ENCODE data around the gene TBC1D4. TPM values are rescaled to one million over a fixed set of nuclear protein-coding genes. Genes with fewer than 3 reads are reported as not detected.

Gene TBC1D4
- total RNA-seq, 1 experiment from 2014 or later = 15.4 TPM

DNA sequence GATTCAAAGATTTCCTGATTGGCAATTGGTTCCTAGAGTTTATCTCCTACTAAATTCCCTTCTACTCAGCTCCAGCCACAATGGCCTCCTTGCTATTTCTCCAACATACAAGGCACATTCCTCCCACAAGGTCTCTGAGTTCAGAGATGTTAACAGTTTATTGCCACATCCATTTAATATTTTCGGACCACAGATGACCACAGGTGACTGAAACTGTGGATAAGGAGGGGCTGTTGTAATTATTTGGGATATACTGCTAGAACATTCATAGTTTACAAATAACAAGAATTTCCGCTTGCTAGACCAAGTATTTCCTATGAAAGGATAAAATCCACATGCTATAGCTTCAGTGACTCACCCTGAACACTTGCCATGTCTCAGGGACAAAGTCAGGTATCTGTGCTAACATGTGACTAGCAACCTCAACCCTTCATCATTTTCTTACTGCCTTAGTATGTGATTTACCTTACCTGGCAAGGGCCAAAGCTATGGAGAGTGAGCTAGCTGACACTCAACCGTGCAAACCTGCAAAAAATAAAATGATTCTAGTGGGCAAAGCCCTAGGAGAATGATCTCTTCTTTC is 117.7 kb downstream of the TBC1D4 start:
- Mint-ChIP-seq H3K4me3 (ENCODE audit: low read depth, unreplicated experiment) (no peak overlapping the region), H3K27me3 (ENCODE audit: unreplicated experiment) (no peaks in the 10 kb centered on the region), H3K4me1 (ENCODE audit: low read depth, unreplicated experiment) (no peaks in the 10 kb centered on the region), H3K27ac (ENCODE audit: unreplicated experiment) (no peak overlapping the region), H3K9me3 (ENCODE audit: low read depth, unreplicated experiment) (no peaks in the 10 kb centered on the region), H3K36me3 (ENCODE audit: insufficient read depth, unreplicated experiment) (no peaks in the 10 kb centered on the region)
- TF ChIP-seq, protein P1, sequence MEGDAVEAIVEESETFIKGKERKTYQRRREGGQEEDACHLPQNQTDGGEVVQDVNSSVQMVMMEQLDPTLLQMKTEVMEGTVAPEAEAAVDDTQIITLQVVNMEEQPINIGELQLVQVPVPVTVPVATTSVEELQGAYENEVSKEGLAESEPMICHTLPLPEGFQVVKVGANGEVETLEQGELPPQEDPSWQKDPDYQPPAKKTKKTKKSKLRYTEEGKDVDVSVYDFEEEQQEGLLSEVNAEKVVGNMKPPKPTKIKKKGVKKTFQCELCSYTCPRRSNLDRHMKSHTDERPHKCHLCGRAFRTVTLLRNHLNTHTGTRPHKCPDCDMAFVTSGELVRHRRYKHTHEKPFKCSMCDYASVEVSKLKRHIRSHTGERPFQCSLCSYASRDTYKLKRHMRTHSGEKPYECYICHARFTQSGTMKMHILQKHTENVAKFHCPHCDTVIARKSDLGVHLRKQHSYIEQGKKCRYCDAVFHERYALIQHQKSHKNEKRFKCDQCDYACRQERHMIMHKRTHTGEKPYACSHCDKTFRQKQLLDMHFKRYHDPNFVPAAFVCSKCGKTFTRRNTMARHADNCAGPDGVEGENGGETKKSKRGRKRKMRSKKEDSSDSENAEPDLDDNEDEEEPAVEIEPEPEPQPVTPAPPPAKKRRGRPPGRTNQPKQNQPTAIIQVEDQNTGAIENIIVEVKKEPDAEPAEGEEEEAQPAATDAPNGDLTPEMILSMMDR (IDR thresholded peaks at IDR 0.05; ENCODE audit: unreplicated experiment) = no peak
- CTCF ChIA-PET = no interaction called here
- no peak for DNase-seq
- no TSS peak for BruUV-seq (replicated peaks)
- intact Hi-C loops (cut with micrococcal nuclease; ENCODE audit: unreplicated experiment) = no loop called here

DNA sequence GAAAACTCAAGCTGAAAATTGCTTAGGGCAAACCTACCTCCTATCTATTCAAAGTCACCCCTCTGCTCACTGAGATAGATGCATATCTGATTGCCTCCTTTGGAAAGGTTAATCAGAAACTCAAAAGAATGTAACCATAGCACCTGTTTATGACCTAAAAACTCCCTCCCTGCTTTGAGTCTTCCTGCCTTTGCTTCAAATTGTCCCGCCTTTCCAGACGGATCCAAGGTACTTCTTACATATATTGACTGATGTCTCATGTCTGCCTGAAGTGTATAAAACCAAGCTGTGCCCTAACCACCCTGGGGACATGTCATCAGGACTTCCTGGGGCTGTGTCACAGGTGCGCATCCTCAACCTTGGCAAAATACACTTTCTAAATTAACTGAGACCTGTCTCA is 118.6 kb downstream of the TBC1D4 start:
- TF ChIP-seq, protein P1 (IDR thresholded peaks at IDR 0.05; ENCODE audit: unreplicated experiment) = no peak
- H3K4me3 Mint-ChIP-seq (ENCODE audit: low read depth, unreplicated experiment) = no peak overlapping the region
- H3K4me1 Mint-ChIP-seq (ENCODE audit: low read depth, unreplicated experiment) = no peaks in the 10 kb centered on the region
- CTCF ChIA-PET = no interaction called here
- DNase-seq = no peak
- H3K27ac Mint-ChIP-seq (ENCODE audit: unreplicated experiment) = no peak overlapping the region
- no peaks in the 10 kb centered on the region for H3K36me3 Mint-ChIP-seq (ENCODE audit: insufficient read depth, unreplicated experiment)
- intact Hi-C loops (cut with micrococcal nuclease; ENCODE audit: unreplicated experiment) = no loop called here
- H3K9me3 Mint-ChIP-seq (ENCODE audit: low read depth, unreplicated experiment) = no peaks in the 10 kb centered on the region
- H3K27me3 Mint-ChIP-seq (ENCODE audit: unreplicated experiment) = no peaks in the 10 kb centered on the region
- no TSS peak for BruUV-seq (replicated peaks)

DNA sequence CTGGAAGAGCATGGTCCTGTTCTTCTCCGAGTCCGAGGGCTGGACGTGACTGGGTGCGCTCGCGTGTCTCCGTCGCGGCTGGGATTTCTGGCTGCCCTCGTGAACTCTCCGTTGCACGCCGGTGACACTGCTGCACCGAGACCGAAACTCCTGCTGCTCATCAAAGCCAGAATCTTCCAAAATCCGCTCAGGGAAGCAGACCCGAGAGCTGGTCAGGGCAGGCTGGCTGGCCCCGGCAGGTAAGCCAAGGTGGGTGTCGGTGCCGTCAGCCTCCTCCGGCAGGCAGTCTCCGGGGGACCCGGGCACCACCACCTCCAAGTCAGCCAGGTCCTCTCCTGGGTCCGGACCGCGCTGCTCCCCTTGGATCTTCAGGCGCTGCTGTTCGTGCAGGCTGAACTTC is 119.9 kb downstream of the TBC1D4 start:
- Mint-ChIP-seq H3K36me3 (ENCODE audit: insufficient read depth, unreplicated experiment) (no peaks in the 10 kb centered on the region), H3K4me1 (ENCODE audit: low read depth, unreplicated experiment) (no peaks in the 10 kb centered on the region)
- intact Hi-C loops (cut with micrococcal nuclease; ENCODE audit: unreplicated experiment) = no loop called here

GRCh38 chr13:75360170-75360569 is 121.8 kb downstream of the TBC1D4 start:
- Mint-ChIP-seq H3K4me3 (ENCODE audit: low read depth, unreplicated experiment) (no peak overlapping the region), H3K9me3 (ENCODE audit: low read depth, unreplicated experiment) (no peaks in the 10 kb centered on the region), H3K27me3 (ENCODE audit: unreplicated experiment) (no peaks in the 10 kb centered on the region), H3K36me3 (ENCODE audit: insufficient read depth, unreplicated experiment) (no peaks in the 10 kb centered on the region), H3K4me1 (ENCODE audit: low read depth, unreplicated experiment) (no peaks in the 10 kb centered on the region), H3K27ac (ENCODE audit: unreplicated experiment) (no peak overlapping the region)
- TF ChIP-seq, protein P1 (IDR thresholded peaks at IDR 0.05; ENCODE audit: unreplicated experiment) = no peak
- intact Hi-C loops (cut with micrococcal nuclease; ENCODE audit: unreplicated experiment) = no loop called here
- DNase-seq = no peak
- CTCF ChIA-PET = interaction anchor here (0.6 kb wide), 1 partner anchor 9 kb away, joined by 6 read pairs; no protein-coding TSS in a partner anchor
- BruUV-seq (replicated peaks) = no TSS peak

More for the DNA sequence above, 119.9 kb downstream of the TBC1D4 start:
- H3K27me3 Mint-ChIP-seq (ENCODE audit: unreplicated experiment) = no peaks in the 10 kb centered on the region
- no TSS peak for BruUV-seq (replicated peaks)
- CTCF ChIA-PET = no interaction called here
- no peaks in the 10 kb centered on the region for H3K9me3 Mint-ChIP-seq (ENCODE audit: low read depth, unreplicated experiment)
- no peak overlapping the region for H3K4me3 Mint-ChIP-seq (ENCODE audit: low read depth, unreplicated experiment)
- H3K27ac Mint-ChIP-seq (ENCODE audit: unreplicated experiment) = no peak overlapping the region
- TF ChIP-seq, protein P1 (IDR thresholded peaks at IDR 0.05; ENCODE audit: unreplicated experiment) = no peak
- no peak for DNase-seq
